Tongue (tissue), 2 donors: ENCODE measurements around the gene DOCK9. TPM values are rescaled to one million over a fixed set of nuclear protein-coding genes. Genes with fewer than 3 reads are reported as not detected.

Experiments used
- DNase-seq: peaks from one replicate; pipeline ENCODE4 v3.0.0-alpha.2; 2015
- total RNA-seq: library from RNA; depleted of rRNA; stranded (reverse); fragments of >200 nt; gene quantifications from one replicate; pipeline ENCODE4 v1.2.3, GENCODE V29; 2014

DOCK9 gene
- total RNA-seq, 1 donor from 2014 or later: 143 TPM

GRCh38 chr13:98998831-98999638 is 21.2 kb upstream of the DOCK9 start:
- peak; percentile 47 for DNase-seq

DNA sequence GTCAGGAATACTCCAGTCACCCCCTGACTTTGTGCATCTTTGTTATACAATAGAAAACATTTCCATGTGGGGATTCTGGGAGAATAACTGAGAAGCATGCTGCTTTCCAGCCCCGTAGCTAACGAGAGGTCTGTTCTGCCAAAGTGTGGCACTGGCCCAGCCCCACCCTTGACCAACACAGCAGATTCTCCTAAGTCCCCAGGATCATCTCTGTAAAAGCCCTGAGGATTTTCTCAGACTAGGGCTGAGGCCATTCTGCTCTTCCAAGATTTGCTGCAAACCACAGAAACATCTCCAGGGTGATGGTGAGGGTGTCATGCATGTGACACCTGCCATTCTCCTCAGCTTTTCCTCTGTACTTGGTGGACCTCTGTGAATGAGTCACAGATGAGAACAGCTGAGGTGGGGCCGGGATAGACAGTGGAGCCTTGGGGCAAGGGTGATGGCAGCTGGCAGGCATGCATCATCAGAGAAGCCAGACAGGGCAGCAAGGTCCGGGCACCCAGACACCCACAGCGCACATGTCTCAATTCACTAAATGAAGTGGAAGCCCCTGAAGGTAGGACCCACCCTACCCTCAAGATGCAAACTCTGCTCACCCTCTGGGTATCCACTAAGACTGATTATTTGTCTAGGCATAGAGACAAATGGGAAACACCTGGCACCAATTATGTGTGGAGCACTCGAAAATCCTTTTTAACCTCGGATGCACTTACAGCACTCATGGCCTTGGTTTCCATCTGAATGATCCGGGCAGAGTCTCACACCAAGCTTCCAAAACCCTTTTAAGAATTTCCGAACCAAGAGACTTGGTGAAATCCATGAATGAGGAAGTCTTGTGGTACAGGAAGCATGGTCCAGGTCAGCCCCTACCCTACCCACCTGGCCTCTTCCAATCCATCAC is 20.1 kb upstream of the DOCK9 start:
- DNase-seq: peak; percentile 38

DNA sequence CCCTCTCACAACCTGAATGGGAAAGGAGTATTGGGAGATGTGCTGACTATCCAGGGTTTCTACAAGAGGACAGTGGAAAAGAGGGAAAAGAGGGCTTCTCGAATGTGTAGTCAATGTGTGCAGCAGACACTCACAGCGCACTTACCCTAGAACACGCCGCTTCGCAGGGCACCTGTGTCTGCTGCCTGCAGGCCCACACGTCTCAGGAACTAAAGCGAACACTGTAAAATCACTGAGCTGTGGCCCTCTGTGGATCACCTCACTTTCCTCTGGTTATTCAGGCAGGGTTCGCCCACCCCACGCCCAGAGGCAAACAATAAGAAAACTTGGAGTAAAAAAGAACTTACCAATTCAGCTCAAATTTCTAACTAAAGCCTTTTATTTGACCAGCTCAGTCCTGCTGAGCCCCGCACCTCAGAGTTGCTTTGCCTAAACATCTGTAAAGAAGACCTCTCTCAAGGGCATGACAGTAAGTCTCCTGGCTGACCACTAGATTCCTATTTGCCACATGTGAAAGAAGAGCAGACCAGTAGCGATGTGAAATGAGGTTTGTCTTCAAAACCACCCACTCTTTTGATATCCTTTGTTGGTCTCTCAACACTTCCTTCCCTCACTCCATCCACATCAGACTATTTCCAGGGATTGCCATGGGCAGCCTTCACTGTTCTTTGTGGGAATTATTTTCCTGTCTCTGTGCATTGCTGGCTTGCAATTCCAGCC is 19.3 kb upstream of the DOCK9 start:
- DNase-seq: no peak

DNA sequence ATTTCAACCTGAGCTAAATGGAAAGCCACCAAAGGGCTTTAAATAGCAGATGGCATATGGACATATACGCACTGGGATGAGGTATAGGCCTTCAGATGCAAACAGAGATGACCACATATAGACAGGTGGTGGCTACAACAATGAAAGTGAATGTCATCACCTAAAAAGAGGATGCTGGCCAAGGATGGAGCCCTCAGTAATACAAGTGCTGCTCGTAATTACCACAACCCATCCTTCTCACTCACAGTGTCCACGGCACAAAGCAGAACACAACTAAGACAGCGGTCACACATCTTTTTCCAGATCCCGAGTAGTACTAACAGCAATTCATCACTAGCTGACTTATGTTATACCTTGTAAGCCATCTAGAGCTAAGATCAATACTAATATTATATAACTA is 18.2 kb upstream of the DOCK9 start:
- no peak for DNase-seq

DNA sequence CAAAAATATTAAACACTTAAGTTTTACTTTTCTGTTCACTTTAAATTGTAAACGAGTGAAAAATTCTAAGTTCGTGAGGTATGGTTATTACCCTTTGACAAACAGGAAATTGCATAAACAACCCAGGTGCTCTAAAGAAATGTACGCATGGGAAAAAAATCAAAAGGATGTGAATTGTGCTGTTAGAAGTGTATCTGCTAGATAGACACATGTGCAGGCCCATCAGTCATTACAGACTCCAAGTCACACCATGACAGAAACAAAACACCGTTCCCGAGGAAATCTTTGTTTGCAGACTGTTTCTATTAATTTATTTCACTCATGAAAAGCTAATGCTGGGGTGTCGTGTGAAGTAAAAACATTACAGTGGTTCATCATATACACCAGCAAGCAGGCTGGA is 17.0 kb upstream of the DOCK9 start:
- no peak for DNase-seq

GRCh38 chr13:98994080-98994479 is 16.2 kb upstream of the DOCK9 start:
- DNase-seq: no peak

GRCh38 chr13:98992355-98992754 is 14.5 kb upstream of the DOCK9 start:
- DNase-seq: no peak

DNA sequence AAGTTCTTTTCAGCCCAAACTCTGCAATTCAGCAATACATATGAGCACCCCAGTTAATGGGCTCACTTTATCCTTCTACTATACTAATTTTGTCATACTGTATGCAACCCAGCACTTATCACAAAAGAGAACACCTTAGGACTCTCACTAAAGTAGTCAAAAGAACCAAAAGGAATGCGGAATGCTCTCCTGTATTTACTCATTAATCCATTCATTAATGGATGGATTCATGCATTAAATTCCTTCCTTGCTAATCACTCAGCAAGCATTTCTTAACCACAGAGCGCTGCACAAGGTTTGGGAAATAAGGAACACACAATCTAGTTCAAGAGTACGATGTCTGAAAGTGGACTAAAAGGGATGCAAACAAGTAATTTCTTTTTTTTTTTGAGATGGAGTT is 12.8 kb upstream of the DOCK9 start:
- no peak for DNase-seq

DNA sequence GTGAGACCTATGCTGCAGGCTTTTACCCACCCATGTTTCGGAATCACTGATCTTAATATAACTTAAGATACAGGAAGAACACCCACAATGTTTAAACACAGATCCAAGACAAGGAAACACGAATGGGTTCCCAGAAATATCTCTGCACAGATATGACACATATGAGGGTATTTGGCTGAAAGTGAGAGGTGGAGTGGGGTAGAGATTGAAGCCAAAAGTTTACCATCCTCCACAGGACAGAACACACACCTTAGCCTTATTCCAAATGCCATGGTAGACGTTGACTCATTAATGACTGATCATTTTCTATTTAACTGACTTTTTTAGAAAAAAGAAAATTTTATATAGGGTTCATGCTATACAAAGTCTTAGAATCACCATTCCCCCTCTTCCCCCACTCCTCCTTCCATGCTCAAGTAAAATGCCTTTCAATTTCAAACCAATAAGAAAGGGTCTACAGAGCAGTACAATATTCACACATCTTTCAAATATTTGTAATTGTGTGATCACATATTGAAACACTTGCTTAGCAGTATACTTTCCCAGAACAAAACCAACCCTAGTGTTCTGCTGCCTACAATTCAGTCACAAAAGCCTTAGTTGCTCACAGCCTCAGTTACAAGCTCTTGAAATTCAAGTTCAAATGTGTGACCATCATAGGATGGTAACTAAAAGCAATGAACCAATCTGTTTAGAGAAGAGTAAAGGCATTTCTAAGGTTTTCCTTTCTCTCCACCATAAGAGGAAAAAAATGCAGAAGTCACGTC is 11.8 kb upstream of the DOCK9 start:
- no peak for DNase-seq

GRCh38 chr13:98988780-98989179 is 10.9 kb upstream of the DOCK9 start:
- no peak for DNase-seq

DNA sequence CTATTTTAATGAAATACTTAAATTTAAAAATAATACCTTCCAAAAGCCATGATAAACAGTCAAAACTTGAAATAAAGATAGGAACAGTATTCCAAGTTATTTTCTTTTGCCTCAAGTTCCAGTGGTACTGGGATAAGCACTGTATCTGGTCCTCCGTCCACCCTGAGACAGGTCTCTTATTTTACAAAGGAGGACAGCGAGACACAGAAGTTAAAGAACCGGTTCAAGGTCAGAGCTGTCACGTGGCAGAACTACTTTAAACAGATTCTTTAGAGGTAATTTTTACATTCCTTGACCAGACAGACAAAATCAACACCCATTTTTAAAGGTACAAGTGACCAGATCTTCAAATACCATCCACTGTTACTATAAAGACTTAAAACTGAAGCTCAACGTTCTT is 10.4 kb upstream of the DOCK9 start:
- no peak for DNase-seq

- no peak for DNase-seq
Measured at GRCh38 chr13:98987275-98987674, 9.4 kb upstream of the DOCK9 start.

DNA sequence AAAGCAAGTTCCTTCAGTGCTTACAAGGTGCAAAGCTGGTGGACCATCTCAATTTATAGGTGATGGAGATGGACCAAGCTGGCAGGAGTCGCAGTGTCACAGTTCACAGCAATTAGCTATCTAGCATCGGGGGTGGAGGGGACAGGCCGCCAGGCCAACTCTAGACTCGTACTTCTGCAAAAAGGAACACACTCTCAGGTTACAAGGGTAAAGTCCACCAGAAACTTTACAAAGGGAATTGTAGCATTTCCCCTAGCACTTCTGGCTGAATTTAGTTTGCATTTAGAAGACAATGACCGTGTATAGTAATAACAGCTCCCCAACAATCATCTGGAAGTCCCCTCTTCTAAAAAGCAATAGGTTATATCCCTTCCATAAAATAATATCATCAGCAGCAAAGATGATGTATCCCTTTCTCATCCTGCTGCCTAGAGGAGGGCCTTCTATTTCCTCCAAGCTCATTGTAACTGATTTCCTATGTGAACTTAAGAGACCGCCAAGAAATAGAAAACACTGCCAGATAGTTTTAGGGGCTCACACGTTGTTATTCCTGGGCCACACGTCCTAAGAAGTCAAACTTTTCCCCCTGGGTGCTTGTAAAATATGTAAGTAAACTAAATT is 8.5 kb upstream of the DOCK9 start:
- DNase-seq: no peak

- no peak for DNase-seq
Measured at GRCh38 chr13:98985591-98985990, 7.7 kb upstream of the DOCK9 start.

- no peak for DNase-seq
Measured at GRCh38 chr13:98984983-98985382, 7.1 kb upstream of the DOCK9 start.

GRCh38 chr13:98984118-98984517 is 6.3 kb upstream of the DOCK9 start:
- DNase-seq: no peak

DNA sequence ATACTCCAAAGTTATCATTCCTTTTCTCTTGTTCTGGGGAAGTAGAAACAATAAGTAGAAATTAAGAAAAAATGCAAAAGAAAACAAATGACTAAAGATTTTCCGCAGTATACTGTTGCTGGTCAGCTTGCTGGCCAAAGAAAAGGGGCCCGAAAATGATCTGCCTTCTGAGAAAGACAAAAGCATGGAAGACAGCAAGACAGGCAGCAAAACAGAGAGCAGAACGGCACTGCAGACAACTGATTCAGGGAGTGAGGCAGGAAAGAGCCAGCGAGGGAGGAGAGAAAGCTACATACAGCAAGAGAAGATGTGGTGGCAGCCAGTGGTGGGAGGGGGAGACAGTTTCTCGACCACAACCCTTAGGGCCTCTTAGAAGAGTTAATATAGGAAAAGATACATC is 5.3 kb upstream of the DOCK9 start:
- DNase-seq: no peak

DNA sequence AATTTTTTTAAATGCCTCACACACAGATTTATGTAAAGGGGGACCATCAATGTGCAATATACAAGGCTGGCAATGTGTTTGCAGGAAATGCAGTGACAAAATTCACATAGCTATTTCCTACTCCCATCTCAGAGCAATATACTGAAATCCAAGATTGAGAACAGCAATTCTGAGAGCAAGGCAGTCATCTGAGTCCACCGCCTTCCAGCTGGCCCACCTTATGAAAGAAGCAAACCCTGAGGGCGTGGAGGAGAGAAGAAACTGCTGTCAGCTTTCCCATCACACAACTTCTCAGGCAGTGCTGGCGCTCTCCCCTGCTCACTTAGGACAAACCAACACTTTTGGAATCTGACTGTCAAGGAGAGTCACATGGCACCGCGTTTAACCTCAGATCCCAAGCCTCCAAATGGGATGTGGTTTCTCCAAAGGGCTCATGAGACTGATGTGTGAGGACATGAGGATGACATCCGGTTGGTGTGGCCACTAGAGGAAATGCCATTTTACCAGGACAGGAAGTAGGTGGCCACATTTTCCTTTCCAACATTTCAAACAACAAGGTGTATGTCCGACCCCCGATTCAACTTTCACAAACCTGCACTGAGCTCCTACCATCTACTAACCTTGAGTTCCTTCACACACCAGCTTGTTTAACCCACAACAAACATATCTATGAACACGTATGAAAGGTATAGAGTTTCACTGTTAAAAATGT is 3.7 kb upstream of the DOCK9 start:
- DNase-seq: no peak

DNA sequence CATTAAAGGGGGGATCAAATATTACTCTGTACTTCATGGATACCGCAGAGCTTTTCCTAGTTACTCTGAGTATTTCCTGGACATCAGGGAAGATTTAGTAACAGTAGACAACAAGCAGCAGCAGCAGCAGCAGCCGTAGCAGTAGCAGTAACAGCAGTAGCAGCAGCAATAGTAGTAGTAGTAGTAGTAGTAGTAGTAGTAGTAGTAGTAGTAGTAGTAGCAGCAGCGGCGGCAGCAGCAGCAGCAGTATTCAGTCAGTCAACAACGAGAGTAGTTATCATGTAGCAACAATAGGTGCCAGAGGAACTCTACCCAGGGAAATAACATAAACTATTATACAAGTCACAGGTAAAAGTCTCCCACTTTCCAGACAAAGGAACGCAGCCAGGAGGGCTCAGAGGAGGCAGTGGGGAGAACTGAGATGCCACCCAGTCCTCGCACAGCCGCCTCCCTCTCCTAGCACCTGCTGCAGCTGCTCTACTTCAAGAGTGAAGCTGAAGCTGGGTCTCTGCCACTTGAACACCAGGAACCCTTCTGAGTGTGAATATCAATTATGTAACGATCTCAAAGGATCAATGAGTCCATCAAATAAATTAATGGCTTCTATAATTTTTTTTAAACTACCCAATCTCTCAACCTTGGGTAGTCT is 1.3 kb upstream of the DOCK9 start:
- peak; percentile 64 for DNase-seq

- peak; percentile 29 for DNase-seq
Measured at GRCh38 chr13:98978280-98978679, 416 bp upstream of the DOCK9 start.
